GM21390 (cell line): Measurements from ENCODE around the gene ZSCAN9.

Experiments used
- ATAC-seq: cut with Tn5 transposase; IDR thresholded peaks from one replicate; pipeline ENCODE4 v1.9.1; 2021; ENCODE audit not compliant: unreplicated experiment

Gene ZSCAN9

DNA sequence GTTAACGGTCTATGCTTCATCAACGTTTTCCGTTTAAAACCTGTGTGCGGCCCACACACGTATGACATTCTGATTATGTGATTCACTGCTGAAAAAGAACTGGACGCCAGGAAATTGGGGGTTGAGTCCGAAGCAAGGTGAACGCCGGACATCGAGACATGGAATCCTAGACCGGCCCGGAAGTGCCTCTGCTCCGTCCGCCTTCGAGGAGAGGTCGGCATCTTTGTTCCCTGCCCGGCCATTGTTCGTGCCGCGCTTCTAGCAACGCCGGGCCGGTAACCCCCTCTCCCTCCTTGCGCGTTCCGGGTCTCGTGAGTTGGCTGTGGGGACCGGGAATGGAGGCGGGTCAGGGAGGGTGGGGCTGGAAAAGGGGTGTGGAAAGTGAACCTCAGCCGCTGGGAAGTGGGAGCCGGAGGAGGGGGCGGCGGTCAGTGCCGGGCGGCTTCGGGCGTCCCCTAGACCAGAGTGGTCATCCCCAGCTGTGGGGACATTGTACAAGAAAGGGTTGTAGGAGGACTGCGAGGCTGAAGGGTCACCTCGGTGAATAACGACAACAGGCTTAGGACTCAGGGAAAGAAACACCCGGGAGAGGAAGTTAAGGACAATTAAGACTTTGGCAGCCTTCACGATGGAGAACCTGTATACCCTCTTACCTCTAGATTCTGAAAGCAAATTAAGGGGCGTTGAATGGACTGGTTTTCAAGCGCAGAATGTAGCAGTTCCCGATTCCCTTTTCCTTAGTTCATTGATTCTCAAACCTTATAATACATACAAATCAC is at the start of gene ZSCAN9:
Gene ZSCAN9, plus strand, starts transcription at position 220 of the 779 bp plus-strand sequence. CDS start 1,810 bp downstream, outside the sequence.
- ATAC-seq, result peak; percentile 85

DNA sequence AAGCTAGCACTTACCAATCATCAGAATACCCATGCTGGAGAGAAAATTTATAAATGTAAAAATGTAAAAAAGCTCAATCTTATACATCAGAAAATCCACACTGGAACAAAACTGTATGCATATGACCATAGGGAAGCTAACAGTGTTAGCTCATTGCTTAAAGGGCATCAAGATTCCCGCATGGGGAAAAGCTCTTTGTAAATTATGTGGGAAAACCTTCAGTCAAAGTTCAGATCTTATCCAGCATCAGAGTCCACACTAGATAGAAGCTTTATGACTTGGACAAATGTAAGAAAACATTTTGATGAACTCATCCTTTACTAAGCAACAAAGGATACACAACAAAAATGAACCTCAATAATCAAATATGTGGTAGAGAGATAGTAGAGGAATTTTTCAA is 48.7 kb upstream of the ZSCAN9 start:
- ATAC-seq, result no peak

DNA sequence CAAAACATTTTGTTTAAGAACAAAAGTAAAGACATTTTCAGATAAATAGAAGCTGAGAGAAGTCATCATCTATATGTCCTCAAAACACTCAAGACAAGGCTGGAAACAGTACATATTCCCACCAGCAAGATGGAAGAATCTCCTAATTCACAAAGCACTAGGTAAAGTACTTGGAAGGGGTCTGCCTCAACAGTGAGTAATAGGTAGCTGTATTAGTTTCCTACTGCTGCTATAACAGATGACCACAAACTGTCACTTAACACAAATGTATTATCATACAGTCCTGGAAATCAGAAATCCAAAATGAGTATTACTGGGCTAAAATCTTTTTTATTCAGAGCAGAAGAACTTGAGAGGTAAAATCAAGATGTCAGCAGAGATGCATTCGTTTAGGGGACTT is 42.8 kb upstream of the ZSCAN9 start:
- no peak for ATAC-seq

DNA sequence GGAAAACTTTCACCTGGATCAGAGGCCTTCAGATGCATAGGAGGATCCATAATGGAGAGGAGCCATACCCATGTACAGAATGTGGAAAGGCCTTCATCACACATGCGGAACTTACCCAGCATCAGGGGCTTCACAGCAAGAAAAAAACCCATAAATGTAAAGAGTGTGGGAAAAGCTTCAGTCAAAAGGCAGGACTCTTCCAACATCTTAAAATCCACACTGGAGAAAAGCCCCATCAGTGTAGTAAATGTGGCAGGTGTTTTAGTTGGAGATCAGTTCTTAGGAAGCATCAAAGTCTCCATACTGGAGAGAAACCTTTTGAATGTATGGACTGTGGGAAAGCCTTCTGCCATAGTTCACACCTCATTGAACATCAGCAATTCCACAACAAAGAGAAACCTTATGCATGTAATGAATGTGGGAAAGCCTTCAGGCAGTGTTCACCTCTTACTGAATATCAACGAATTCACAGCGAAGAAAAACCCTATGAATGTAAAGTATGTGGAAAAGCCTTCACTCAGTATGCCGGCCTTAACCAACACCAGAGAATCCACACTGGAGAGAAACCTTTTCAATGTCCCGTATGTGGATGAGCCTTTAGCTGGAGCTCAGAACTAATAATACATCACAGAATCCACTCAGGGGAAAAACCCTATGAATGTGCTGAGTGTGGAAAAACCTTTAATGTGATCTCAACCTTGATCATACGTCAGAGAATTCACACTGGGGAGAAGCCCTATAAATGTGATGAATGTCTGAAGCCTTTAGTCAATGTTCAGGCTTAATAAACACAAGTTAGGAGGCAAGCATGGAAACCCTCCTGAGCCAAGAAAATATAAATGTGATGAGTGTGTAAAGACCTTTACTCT is 36.7 kb upstream of the ZSCAN9 start:
- ATAC-seq, result no peak

DNA sequence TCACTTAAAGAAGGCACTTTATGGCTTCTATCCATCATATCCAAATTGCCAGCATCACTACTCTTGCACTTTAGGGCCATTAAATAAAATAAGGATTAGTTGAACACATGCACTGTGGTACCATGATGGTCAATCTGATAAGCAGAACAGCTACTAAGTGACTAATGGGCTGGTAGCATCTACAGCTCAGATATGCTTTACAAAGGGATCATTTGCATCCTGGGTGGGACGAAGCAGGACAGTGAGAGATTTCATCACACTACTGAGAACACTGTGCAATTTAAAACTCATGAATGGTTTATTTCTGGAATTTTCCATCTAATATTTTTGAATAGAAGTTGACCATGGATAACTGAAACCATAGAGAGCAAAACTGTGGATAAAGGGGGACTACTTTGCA is 25.1 kb upstream of the ZSCAN9 start:
- no peak for ATAC-seq

DNA sequence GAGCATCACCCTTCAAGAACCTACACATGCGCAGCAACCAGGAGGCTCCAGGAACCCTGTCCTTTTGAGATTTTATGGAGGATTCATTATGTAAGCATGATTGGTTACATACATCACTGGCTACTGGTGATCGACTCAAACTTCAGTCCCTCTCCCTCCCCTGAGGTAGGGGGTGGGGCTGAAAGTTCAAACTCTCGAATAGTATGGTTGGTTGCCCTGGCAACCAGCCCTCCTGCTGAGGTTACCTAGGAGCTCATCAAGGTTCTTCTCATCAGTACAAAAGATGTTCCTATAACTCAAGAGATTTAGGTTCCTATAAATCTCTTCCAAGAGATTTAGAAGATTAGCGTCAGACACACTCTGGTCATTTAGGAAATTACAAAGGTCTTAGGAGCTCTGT is 21.9 kb upstream of the ZSCAN9 start:
- no peak for ATAC-seq

DNA sequence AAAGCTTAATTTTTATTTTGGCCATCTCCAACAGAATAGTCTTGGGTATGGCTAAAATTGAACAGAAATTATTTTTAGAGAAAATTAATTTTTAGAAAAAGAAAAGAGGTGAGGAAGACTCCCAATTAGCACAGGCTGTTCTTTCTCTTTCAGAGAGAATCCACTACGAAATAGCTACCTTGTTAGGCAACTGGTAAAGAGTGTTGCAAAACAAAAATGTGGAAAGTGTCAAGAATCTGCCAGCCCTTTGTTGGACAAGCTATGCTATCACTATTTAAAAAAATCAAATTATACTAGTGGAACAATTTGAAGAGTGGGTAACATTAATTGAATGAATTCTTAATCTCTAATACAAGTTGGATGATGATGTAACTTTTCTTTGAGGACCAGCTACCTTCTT is 19.2 kb upstream of the ZSCAN9 start:
- no peak for ATAC-seq

DNA sequence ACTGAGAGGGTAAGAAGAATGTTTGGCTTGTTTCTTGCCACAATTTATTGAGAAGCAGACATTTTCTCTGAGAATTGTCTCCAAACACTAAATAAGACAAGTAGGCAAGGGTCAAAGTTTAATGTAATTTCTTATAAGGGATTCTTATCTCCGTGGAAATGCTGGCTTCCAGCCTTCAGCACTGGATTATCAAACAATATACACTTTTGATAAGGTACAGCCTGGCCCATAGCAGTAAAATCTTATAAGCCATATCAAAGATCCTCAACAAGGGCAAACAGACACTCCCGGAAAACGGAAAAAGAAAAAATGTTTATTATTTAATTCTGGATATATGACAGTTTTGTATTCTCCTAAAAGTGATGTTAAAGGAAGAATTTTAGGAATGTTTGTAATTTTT is 18.5 kb upstream of the ZSCAN9 start:
- no peak for ATAC-seq

DNA sequence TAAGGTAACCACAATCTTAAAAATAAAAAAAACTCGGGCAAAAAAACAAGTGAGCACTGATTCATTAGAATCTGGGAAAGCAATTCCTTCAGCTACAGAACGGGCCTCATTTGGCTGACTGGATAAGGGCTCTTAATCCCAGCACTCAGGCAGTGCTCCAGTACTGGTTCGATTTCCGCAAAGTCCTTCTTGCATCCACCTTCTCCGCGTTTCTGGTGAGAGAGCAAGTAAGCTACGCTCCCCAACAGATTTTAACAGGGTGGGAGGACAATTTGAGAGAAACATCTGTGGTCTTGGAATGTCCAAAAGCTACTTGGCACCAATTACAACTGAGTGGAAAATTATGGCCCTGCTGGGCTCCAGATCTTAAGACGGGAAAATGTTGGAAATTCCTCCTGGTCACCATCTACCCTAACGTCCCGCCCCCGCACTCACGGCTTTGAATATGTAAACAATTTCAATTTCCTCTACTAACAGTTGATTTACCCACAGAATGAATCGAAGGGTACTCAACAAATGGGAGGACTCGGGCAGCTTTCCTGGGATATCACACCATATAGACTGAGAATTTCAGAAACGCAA is 18.1 kb upstream of the ZSCAN9 start:
- no peak for ATAC-seq

DNA sequence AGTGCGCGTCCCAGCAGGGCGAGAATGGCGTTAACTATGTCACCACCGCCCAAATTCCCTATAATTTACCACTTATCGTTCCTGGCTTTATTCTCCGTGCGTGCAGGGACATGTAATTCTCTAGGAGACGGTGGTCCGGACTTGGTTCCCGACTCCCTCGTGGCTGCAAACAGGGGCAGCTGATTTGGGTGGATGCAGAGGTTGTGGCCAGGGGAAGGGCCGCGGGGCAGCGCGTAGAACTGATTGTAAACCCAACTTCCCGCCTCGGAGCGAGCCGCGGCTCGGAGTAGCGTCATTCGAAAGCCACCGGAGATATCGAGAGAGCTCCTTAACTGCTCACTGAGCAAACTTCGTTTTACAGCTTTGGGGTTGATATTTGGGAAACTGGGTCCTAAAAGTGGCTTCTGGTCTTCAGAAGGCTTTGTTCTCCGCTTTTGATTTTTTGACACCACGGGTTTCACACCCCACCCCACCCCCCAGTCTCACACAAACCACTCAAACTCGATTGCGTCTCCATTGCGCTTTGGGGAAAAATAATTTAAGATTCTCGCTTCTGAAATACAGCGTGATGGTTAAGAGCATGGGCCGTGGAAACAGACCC is 17.5 kb upstream of the ZSCAN9 start:
- no peak for ATAC-seq

DNA sequence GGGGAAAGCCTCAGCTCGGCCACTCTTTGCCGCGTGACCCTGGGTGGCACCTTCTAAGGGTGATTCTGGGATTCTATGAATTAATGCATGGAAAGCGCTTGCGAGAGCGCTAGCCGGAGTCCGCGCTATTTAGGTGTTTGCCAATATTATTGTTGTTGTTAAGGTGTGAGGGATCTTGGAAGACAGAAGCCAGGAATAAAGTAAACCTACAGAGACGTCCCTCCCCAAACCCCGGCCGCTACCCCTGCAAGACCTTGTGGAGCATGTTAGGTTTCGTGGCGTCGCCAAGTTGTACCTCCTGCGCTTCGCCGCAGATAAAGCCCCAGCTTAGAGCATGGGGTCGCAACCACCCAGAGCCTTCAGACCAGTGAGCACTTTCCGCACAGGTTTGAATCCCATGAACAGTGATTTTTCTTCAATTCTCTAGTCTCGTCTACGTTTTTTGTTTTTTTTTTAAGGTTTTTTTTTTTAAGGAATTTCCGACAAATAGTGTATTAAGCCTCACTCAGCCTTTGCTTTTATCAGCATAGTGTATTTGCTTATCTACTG is 16.9 kb upstream of the ZSCAN9 start:
- no peak for ATAC-seq

DNA sequence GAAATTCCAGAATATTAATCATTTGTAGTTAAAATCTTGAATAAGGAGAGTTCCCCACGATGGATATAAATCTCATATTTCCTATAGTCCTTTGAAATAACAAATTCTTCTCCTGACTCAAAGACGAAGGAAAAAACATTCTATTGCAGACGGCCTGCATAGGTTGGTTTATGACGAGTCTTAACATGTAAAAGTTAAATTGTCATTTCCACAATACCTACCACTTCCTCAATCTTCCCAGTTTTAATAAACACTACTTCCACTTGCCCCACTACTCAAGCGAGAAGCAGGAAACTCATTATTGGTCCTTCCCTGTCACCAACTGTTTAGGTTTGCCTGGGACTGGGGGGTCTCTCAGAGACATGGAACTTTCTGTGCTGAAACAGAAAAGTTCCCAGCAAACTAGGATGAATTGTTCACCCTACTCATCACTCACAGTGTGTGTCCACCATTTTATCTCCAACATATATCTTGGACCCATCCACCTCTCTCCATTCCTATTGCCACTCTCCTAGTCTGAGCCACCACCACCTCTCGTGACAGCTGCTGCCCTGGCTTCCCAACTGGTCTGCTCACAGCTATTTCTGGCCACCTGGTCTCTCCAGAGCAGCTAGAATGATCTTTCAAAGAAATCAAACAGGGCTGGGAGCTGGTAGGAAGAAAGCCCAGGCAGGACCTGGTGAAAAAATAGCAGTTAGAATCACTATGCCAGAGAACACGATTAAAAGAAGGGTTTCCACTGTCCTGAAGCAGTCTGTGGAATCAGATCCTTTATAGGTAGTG is 15.1 kb upstream of the ZSCAN9 start:
- ATAC-seq, result no peak

DNA sequence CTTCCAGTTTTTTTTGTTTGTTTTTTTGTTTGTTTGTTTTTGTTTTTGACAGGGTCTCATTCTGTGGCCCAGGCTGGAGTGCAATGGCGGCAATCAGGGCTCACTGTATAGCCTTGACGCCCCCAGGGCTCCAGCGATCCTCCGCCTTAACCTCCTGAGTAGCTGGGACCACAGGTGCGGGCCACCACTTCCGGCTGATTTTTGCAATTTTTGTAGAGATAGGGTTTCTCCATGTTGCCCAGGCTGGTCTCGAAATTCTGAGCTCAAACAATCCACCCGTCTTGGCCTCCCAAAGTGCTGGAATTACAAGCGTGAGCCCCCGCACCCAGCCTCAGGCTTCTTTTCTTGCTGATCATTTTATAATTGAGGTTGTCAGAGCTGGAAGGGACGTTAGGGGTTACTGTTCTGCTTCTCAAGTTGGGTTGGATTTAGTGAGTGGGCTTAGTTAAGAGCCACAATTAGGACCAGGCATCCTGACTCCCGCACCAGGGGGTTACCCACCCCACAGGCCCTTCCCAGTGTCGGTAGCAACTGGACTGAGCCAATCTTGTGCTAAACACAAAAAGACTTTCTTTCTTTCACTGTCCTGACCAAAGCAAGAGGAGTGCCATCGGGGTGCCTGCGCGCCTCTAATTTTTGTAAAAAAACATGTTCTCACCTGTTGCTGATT is 13.1 kb upstream of the ZSCAN9 start:
- ATAC-seq, result no peak

DNA sequence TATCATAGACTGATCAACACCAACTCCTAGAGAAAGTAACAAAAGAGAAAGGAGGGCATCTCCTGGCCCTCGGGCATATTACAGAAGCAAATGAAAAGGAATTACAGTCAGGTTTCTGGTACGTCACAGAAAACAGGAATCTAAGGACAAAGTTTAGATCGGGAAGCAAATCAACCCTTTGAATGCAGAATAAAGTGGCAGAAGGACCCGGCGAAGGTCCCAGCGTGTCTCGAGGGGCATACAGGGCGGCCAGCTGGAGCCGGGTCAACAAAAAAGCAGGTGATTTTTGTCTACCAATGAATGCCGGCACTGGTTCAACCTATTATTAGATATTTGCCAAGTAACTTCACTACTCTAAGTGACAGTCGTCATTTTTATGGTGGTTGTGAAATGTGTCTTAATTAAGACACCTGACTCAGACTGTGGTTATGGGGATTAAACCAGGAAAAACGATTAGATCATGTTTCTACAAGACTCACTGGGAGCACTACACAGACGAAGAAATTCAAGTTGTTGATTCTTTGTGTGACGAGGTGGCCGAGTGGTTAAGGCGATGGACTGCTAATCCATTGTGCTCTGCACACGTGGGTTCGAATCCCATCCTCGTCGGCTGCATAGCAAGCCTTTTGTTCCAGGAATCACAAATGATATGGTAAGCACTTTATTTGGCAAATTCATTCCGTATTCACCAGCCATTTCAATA is 12.4 kb upstream of the ZSCAN9 start:
- peak; percentile 68 for ATAC-seq

DNA sequence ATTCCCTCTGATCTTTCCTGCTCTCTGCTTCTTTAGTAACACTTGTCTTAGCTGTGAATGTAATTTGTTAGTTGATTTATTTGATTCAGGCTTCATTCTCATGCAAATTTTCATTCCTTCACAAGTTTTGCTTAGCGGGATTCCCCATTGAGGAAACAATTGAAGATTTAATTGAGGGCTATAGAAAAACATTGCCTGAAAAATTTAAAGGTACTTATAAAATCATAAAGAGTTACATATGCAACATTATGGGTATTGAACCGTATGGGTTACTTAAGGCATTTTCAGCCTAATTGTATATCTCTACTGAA is 11.9 kb upstream of the ZSCAN9 start:
- ATAC-seq, result no peak

DNA sequence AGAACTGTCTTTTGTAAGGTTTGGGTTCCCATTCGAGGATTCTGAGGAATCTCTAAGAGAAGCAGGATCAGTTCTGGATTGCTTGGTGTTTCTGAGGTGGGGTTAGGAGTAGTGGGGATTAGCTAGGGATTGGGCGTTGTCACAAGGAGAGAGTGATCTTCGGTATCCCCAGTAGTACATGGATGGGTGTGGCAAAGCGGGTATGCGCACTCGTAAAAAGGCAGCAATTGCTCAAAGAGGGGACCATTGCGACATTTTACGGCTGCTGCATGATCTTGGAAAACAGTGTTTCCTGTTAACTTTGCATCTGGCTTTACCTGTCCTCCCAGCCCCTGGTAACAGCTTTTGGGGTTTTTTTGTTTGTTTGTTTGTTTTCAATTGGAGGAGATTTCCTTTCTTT is 9.7 kb upstream of the ZSCAN9 start:
- ATAC-seq, result no peak

DNA sequence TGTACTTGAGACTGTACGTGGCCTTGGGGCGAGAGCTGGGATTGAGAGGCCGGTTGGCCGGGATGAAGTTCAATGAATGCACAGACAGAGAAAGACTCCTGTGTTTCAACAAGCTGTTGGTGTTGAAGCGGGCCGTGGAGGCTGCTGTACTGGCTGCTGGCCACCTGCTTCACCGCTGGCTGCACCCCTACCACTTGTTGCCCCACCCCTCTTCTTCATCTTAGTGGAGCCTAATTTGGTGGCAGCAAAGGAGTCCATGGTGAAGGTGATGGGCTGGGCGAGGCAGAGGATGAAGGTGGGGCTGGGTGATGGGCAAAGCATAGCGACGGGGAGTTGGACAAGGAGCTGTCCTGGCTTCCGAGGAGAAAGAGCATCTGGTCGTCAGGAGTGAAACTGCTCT is 7.2 kb upstream of the ZSCAN9 start:
- no peak for ATAC-seq

DNA sequence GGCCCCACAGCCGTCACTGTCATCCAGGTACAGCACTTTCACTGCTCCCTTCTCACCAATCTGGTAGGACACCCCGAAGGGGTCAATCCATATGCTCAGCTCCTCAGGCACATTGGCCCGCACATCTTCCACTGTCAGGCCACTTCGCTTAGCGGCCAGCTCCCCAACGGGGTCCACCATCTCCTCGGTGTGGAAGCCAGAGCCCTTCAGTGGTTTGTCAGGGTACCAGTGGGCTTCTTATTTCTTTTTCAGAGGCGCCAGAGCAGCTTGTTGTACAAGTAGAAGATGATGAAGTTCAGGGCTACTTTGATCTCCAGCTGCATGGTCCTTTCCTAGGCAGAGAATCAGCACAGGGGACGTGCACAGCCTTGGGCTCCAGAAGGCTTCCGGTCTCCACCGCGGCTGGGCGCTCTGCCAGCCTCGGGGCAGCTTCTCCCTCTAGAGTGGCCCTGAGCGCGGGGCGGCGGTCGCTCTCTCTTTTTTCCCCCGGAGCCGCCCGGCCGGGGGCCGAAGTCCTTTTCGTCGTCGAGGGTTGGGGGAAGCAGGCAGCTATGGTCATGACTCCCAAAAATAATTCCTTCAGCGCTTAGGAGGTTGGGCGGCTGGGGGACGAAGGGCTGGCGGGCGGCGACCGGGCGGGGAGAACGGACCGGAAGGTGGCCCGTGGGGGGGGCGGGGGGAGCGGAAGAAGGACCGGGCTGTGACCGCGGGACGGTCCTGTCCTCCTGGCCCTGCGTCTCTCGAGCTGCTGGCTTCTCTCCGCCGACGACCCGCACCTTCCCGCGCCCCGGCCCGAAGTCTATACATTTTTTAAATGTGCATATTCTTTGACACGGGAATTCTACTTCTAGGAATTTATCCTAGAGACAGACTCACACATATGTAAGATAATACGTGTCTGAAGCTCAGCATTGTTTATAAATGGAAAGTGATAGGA is 6.5 kb upstream of the ZSCAN9 start:
- peak; percentile 71 for ATAC-seq
